Testis (tissue), 3 donors: ENCODE results near the gene CD28. TPM values are rescaled to one million over a fixed set of nuclear protein-coding genes. Genes with fewer than 3 reads are reported as not detected.

ENCODE experiments used
- DNase-seq: peaks from one replicate; pipeline ENCODE4 v3.0.0-alpha.2; 2019
- H3K27ac ChIP-seq, 2 donors: fragments of 200-600 bp; sonication (generic); one replicate each; pipeline ENCODE4 v1.5.1; 2019
- H3K27me3 ChIP-seq: fragments of 200-600 bp; sonication (generic); one replicate; pipeline ENCODE4 v1.5.1; 2019
- H3K36me3 ChIP-seq: fragments of 200-600 bp; sonication (generic); one replicate; pipeline ENCODE4 v1.5.1; 2017; ENCODE audit warnings: low read depth; ENCODE audit errors: missing control alignments
- H3K4me1 ChIP-seq: fragments of 200-600 bp; sonication (generic); one replicate; pipeline ENCODE4 v1.5.1; 2019
- H3K4me3 ChIP-seq, 2 donors: fragments of 200-600 bp; sonication (generic); one replicate each; pipeline ENCODE4 v1.5.1; 2017 to 2019
- H3K9me3 ChIP-seq: fragments of 200-600 bp; sonication (generic); one replicate; pipeline ENCODE4 v1.5.1; 2017
- CTCF ChIP-seq, 3 experiments: fragments of 450-650 bp in 2 of 3; fragments of 200-600 bp in 1 of 3; sonication (generic) in 1 of 3; IDR thresholded peaks; one replicate each; pipeline ENCODE4 v1.5.1; 2016 to 2019; ENCODE audit warnings: antibody characterized with exemption in 3 of 3, mild to moderate bottlenecking in 2 of 3, moderate library complexity in 1 of 3
- POLR2A ChIP-seq: fragments of 450-650 bp; IDR thresholded peaks from one replicate; pipeline ENCODE4 v1.6.1; 2017; ENCODE audit warnings: antibody characterized with exemption, mild to moderate bottlenecking, moderate library complexity
- WGBS, 2 donors: methylation state at CpG; one replicate each; pipeline ENCODE4 v1.1.5; 2018; 5-methylcytosine and 5-hydroxymethylcytosine counted together
- intact Hi-C: fragments of 100-400 bp; cut with DNase I; formaldehyde crosslinking; loops from one replicate; pipeline ENCODE4 v1.15.1; 2023; ENCODE audit warnings: low total_unique reads
- polyA plus RNA-seq: library from polyadenylated mRNA; stranded (reverse); fragments of 350-450 nt; fragmentation: Illumina TruSeq; extraction: RNeasy Lipid Tissue Mini Kit (QIAGEN cat#74804); gene quantifications from one replicate; pipeline ENCODE4 v1.2.3, GENCODE V29; 2014; ENCODE audit warnings: low read depth, low replicate concordance; ENCODE audit not compliant: insufficient read depth
- total RNA-seq, 2 donors: library from RNA; depleted of rRNA; stranded (reverse); fragments of >200 nt; gene quantifications; one replicate each; pipeline ENCODE4 v1.2.3, GENCODE V29; 2016

Gene CD28
- total and polyA plus RNA-seq, 3 donors from 2014 or later = 0.24 to 0.91 (median 0.43) TPM

GRCh38 chr2:203689426-203690116, 16.9 kb upstream of the CD28 start:
- H3K27me3 ChIP-seq = no peaks in the 10 kb centered on the region
- H3K27ac ChIP-seq = no peak overlapping the region
- intact Hi-C loops = no loop called here
- no peak for TF ChIP-seq POLR2A
- no peak for TF ChIP-seq CTCF (IDR thresholded peaks at IDR 0.05)
- H3K36me3 ChIP-seq = no peaks in the 10 kb centered on the region
- H3K4me3 ChIP-seq = no peak overlapping the region
- no peak for DNase-seq
- WGBS, 2 donors = 78 to 83% methylated on average over 8 of the region's 8 CpGs
- peaks cover 14% of the 10 kb centered on the region for H3K4me1 ChIP-seq
- H3K9me3 ChIP-seq = no peaks in the 10 kb centered on the region

- intact Hi-C loops = no loop called here
- H3K9me3 ChIP-seq = no peaks in the 10 kb centered on the region
- H3K4me1 ChIP-seq = peaks cover 14% of the 10 kb centered on the region
- no peaks in the 10 kb centered on the region for H3K27me3 ChIP-seq
- TF ChIP-seq POLR2A (no peak), CTCF (IDR thresholded peaks at IDR 0.05) (no peak)
- WGBS, 2 donors = 87 to 90% methylated on average over 4 of the region's 4 CpGs
- H3K27ac ChIP-seq = no peak overlapping the region
- no peak for DNase-seq
- H3K36me3 ChIP-seq = no peaks in the 10 kb centered on the region
- no peak overlapping the region for H3K4me3 ChIP-seq
Measured at GRCh38 chr2:203690117-203690431, 16.4 kb upstream of the CD28 start.

- H3K4me3 ChIP-seq = no peak overlapping the region
- H3K36me3 ChIP-seq = no peaks in the 10 kb centered on the region
- no peaks in the 10 kb centered on the region for H3K27me3 ChIP-seq
- TF ChIP-seq POLR2A (no peak), CTCF (IDR thresholded peaks at IDR 0.05) (no peak)
- 74 to 81% methylated on average over 5 of the region's 5 CpGs for WGBS, 2 donors
- H3K9me3 ChIP-seq = no peaks in the 10 kb centered on the region
- intact Hi-C loops = no loop called here
- DNase-seq = no peak
- no peak overlapping the region for H3K27ac ChIP-seq
- peaks cover 14% of the 10 kb centered on the region for H3K4me1 ChIP-seq
Measured at GRCh38 chr2:203690441-203691047, 15.9 kb upstream of the CD28 start.

GRCh38 chr2:203691149-203691548, 15.3 kb upstream of the CD28 start:
- DNase-seq = no peak
- H3K4me3 ChIP-seq = no peak overlapping the region
- H3K9me3 ChIP-seq = no peaks in the 10 kb centered on the region
- no peak overlapping the region for H3K27ac ChIP-seq
- no peaks in the 10 kb centered on the region for H3K27me3 ChIP-seq
- H3K36me3 ChIP-seq = no peaks in the 10 kb centered on the region
- no peak for TF ChIP-seq CTCF (IDR thresholded peaks at IDR 0.05)
- intact Hi-C loops = no loop called here
- H3K4me1 ChIP-seq = peaks cover 14% of the 10 kb centered on the region
